T47D (cell line): ENCODE measurements around the gene TOMM20.
"Not testable (repeated sequence)": the region's sequence is repeated elsewhere in the genome, so short reads cannot be mapped to it uniquely, and the experiment has no call there.

Experiments used
- DNase-seq, 2 experiments: peaks; one replicate each; pipeline versions ENCODE4 v3.0.0 to v3.0.0-alpha.2; 2011 to 2012; ENCODE audit warnings: low read depth in 1 of 2, low spot score in 1 of 2
- JUND ChIP-seq: IDR thresholded peaks from 2 replicates; pipeline ENCODE4 v1.6.1; 2012; ENCODE audit warnings: low read depth
- in situ Hi-C: cut with HindIII; loops from 2 replicates; pipeline ENCODE4 v1.10.0; 2016; ENCODE audit warnings: low sequenced_read_pairs, low pct_unique_long_range_greater_than_20kb

Gene TOMM20

DNA sequence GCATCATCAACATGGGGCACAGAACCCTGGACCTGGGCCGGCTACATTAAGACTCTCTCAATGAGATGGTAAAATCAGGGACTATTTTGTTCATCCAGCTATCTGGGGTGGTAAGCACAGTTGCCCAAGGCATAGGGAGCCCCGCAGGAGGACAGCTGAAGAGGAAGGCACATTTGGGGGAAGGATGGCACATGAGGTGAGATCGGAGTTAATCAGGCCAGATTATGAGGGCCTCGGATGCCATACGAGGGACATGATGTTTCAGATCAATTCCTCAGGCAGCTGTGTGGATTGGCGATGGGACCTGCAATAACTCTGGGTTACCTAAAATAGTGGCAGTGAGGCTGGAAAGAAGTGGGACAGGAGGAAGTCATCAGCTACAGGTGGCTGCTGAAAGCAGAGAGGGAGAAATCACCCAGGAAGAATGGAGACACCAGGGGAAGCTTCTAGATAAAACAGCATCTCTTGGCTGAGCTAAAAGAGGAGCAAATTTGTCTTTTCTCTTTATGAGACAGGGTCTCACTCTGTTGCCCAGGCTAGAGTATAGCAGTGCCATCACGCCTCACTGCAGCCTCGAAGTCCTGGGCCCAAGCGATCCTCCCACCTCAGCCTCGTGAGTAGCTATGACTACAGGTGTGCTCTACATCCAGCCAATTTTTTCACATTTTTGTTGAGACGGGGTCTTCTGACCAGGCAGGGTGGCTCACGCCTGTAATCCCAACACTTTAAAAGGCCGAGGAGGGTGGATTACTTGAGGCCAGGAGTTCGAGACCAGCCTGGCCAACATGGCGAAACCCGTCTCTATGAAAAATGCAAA is 21.1 kb downstream of the TOMM20 start:
- in situ Hi-C loops, result no loop called here
- no peak for TF ChIP-seq JUND
- no peak for DNase-seq

DNA sequence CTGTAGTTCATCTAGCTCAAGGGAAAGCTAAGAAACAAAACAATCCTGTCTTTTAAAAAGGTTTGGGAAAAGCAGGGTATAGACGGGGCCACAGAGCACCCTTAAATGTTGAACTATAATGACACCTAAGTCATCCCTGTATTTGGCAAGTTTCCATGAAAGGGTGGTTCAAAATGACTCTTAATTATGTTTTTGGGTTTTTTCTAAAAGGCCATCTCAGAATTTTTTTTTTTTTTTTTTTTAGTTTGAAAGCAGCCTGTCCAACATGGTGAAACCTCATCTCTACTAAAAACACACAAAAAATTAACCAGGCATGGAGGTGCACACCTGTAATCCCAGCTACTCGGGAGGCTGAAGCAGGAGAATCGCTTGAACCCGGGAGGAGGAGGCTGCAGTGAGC is 22.2 kb downstream of the TOMM20 start:
- no peak for TF ChIP-seq JUND
- DNase-seq, result no peak
- in situ Hi-C loops, result no loop called here

- no peak for TF ChIP-seq JUND
- in situ Hi-C loops, result no loop called here
- no peak for DNase-seq
Observed at GRCh38 chr1:235105051-235106043, 23.3 kb downstream of the TOMM20 start.

GRCh38 chr1:235102993-235103411 is 25.6 kb downstream of the TOMM20 start:
- in situ Hi-C loops, result no loop called here
- no peak for TF ChIP-seq JUND
- DNase-seq, result no peak

DNA sequence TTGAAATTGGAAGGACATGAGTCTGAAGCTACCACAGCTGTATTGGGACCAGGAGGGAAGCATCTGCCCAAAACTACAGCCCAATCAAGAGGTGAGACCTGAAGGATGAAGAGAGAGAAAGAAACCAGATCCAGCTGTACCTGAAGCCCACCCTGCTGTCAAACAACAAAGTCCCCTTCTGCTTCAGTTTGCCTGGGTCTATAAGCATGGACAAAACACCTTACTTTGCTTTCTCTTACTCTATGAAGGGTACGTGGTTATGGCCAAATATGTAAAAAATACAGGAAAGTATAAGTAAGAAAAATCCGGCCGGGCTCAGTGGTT is 26.4 kb downstream of the TOMM20 start:
- in situ Hi-C loops, result no loop called here
- DNase-seq, result no peak
- no peak for TF ChIP-seq JUND

- TF ChIP-seq JUND, result no peak
- in situ Hi-C loops, result no loop called here
- DNase-seq, result no peak
Observed at GRCh38 chr1:235101558-235102258, 26.9 kb downstream of the TOMM20 start.

DNA sequence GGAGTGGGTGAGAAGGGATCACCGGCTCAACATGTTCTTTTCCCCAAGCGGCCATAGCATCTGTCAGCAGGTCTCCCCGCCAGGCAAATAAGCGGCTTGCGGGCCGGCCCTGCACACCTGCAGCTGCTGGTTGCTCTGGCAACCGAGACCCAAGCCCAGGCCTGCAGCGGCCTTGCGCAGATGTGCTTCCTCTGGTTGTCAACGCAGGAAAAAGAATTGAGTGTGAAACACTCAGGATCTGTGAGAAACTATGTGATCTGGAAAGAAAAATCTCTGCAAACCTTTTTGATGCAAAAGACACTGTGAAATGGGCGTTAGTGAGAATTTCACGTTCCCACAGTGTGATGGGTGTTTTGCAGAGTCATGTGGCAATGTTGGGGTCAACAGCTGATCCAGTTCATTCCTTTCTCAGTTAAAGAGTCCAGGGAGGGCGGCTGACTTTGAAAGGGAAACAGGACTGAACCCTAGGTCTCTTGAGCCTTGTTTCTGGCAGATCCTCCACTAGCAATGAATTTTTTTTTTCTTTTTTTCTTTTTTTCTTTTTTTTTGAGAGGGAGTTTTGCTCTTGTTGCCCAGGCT is 28.4 kb downstream of the TOMM20 start:
- no peak for TF ChIP-seq JUND
- no peak for DNase-seq

DNA sequence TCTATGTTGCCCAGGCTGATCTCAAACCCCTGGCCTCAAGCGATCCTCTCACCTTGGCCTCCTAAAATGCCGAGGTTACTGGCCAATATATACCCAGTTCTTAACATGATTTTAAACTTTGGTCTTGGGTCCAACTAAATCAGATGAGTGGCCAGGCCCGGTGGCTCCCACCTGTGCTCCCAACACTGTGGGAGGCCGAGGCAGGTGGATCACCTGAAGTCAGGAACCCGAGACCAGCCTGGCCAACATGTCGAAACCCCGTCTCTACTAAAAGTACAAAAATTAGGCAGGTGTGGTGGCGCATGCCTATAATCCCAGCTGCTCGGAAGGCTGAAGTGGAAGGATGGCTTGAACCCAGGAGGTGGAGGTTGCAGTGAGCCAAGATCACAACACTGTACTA is 29.6 kb downstream of the TOMM20 start:
- no peak for TF ChIP-seq JUND
- no peak for DNase-seq
- in situ Hi-C loops, result loop anchor here (25.0 kb wide), 1 partner anchor 612 kb away; the partner anchor contains the start of gene TARBP1

More for the DNA sequence above, 28.4 kb downstream of the TOMM20 start:
- in situ Hi-C loops, result no loop called here

- no peak for TF ChIP-seq JUND
- in situ Hi-C loops, result loop anchor here (25.0 kb wide), 1 partner anchor 611 kb away; the partner anchor contains the start of gene TARBP1
- DNase-seq, result no peak
Observed at GRCh38 chr1:235098547-235098946, 30.1 kb downstream of the TOMM20 start.

- DNase-seq, result not testable (repeated sequence)
- in situ Hi-C loops, result loop anchor here (25.0 kb wide), 1 partner anchor 610 kb away; the partner anchor contains the start of gene TARBP1
Observed at GRCh38 chr1:235097501-235097900, 31.1 kb downstream of the TOMM20 start.

DNA sequence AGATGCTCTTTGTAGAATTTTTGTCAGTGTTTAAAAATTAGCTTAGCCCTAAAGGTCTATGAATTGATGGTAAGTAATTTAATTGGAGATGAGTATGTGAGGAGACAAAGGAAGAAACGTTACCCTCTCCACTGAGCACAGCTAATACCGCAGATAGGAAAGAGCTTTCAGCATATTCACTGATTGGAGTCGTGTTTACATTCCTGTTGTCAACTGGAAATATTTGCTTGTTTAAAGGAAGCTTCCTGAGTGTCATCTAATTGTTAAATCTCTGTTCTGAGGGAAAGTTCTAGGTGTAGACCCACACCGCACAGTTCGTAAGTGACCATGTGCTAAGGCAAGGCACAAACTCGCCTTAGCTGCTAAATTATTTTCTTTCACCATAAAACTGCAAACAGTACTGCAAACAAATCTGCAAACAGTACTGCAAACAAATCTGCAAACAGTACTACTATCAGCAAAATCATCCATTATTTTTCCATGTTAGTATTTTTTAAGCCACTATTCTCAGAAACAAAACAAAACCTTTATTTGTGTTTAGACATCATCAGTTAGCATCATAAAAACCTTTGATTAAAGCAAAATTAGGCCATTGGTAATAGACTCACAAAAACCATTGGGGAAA is 32.6 kb downstream of the TOMM20 start:
- TF ChIP-seq JUND, result no peak
- in situ Hi-C loops, result loop anchor here (25.0 kb wide), 1 partner anchor 609 kb away; the partner anchor contains the start of gene TARBP1
- no peak for DNase-seq
